GM12875 (cell line): Measurements from ENCODE around the gene NPEPL1.

Source experiments
- H3K4me3 ChIP-seq: one replicate; pipeline ENCODE4 v1.5.1; 2011; ENCODE audit warnings: low read depth, low read length, control low read depth
- CTCF ChIP-seq: IDR thresholded peaks from 2 replicates; pipeline ENCODE4 v1.5.1; 2011; ENCODE audit warnings: low read depth, mild to moderate bottlenecking, control low read depth, inconsistent platforms, low read length, moderate library complexity, borderline replicate concordance; ENCODE audit not compliant: insufficient read depth

NPEPL1 gene

GRCh38 chr20:58708246-58708931 lies 15.8 kb downstream of the NPEPL1 start:
- H3K4me3 ChIP-seq: no peak overlapping the region
- no peak for TF ChIP-seq CTCF

- no peak for TF ChIP-seq CTCF
- no peak overlapping the region for H3K4me3 ChIP-seq
Observed at GRCh38 chr20:58709013-58709702, 16.6 kb downstream of the NPEPL1 start.

GRCh38 chr20:58709703-58710039 lies 17.1 kb downstream of the NPEPL1 start:
- TF ChIP-seq CTCF: no peak
- no peak overlapping the region for H3K4me3 ChIP-seq

- TF ChIP-seq CTCF: no peak
- H3K4me3 ChIP-seq: no peak overlapping the region
Observed at GRCh38 chr20:58710481-58711265, 18.1 kb downstream of the NPEPL1 start.

GRCh38 chr20:58711266-58712051 lies 18.9 kb downstream of the NPEPL1 start:
- H3K4me3 ChIP-seq: no peak overlapping the region
- no peak for TF ChIP-seq CTCF

GRCh38 chr20:58712151-58712791 lies 19.7 kb downstream of the NPEPL1 start:
- no peak for TF ChIP-seq CTCF
- no peak overlapping the region for H3K4me3 ChIP-seq
